WTC11 (cell line): ENCODE results near the gene CD3G. TPM values are rescaled to one million over a fixed set of nuclear protein-coding genes. Genes with fewer than 3 reads are reported as not detected.
A peak's percentile ranks its signal among the peaks of the same experiment; 100 is the strongest.

ENCODE experiments used
- ATF1 ChIP-seq: sonication (generic); formaldehyde crosslinking; IDR thresholded peaks from 2 replicates; pipeline ENCODE4 v1.8.1; 2023; ENCODE audit warnings: mild to moderate bottlenecking, moderate library complexity, missing genetic modification reagents
- CREB1 ChIP-seq: sonication (generic); formaldehyde crosslinking; IDR thresholded peaks from 2 replicates; pipeline ENCODE4 v1.8.0; 2023; ENCODE audit warnings: mild to moderate bottlenecking, missing genetic modification reagents
- EMX1 ChIP-seq: fragments of 250-450 bp; sonication (Bioruptor Pico); IDR thresholded peaks from 2 replicates; pipeline ENCODE4 v1.8.0; 2021; ENCODE audit warnings: mild to moderate bottlenecking
- FOXK1 ChIP-seq: sonication (generic); formaldehyde crosslinking; IDR thresholded peaks from 2 replicates; pipeline ENCODE4 v1.8.0; 2022; ENCODE audit warnings: mild to moderate bottlenecking, moderate library complexity, missing genetic modification reagents
- FOXP1 ChIP-seq: sonication (generic); formaldehyde crosslinking; IDR thresholded peaks from 2 replicates; pipeline ENCODE4 v1.8.0; 2022; ENCODE audit warnings: missing genetic modification reagents, mild to moderate bottlenecking, moderate library complexity, borderline replicate concordance
- GABPB1 ChIP-seq: sonication (generic); formaldehyde crosslinking; IDR thresholded peaks from 2 replicates; pipeline ENCODE4 v1.8.1; 2023; ENCODE audit warnings: mild to moderate bottlenecking, missing genetic modification reagents
- GTF2I ChIP-seq: fragments of 250-450 bp; sonication (Bioruptor Pico); conservative IDR thresholded peaks from 2 replicates; pipeline ENCODE4 v1.4.0; 2021; ENCODE audit warnings: mild to moderate bottlenecking
- HMGA2 ChIP-seq: fragments of 250-450 bp; sonication (Bioruptor Pico); IDR thresholded peaks from 2 replicates; pipeline ENCODE4 v1.4.0; 2021; ENCODE audit warnings: mild to moderate bottlenecking, moderate library complexity
- MXD4 ChIP-seq: fragments of 250-450 bp; sonication (Bioruptor Pico); IDR thresholded peaks from 2 replicates; pipeline ENCODE4 v1.8.0; 2021; ENCODE audit warnings: mild to moderate bottlenecking, moderate library complexity, borderline replicate concordance
- MYBL2 ChIP-seq: sonication (generic); formaldehyde crosslinking; IDR thresholded peaks from 2 replicates; pipeline ENCODE4 v1.8.1; 2023; ENCODE audit warnings: mild to moderate bottlenecking, moderate library complexity, missing genetic modification reagents
- NR1H2 ChIP-seq: sonication (generic); formaldehyde crosslinking; IDR thresholded peaks from 2 replicates; pipeline ENCODE4 v1.9.0; 2021; ENCODE audit warnings: mild to moderate bottlenecking, moderate library complexity, missing genetic modification reagents
- RORB ChIP-seq: fragments of 250-450 bp; sonication (Bioruptor Pico); IDR thresholded peaks from 2 replicates; pipeline ENCODE4 v1.9.0; 2021; ENCODE audit warnings: mild to moderate bottlenecking
- SMAD3 ChIP-seq: sonication (generic); formaldehyde crosslinking; IDR thresholded peaks from 2 replicates; pipeline ENCODE4 v1.8.0; 2022; ENCODE audit warnings: missing genetic modification reagents, mild to moderate bottlenecking, borderline replicate concordance
- SMAD4 ChIP-seq: sonication (generic); formaldehyde crosslinking; IDR thresholded peaks from 2 replicates; pipeline ENCODE4 v1.8.0; 2022; ENCODE audit warnings: mild to moderate bottlenecking, missing genetic modification reagents
- SOX15 ChIP-seq: fragments of 250-450 bp; sonication (Bioruptor Pico); IDR thresholded peaks from 2 replicates; pipeline ENCODE4 v1.9.0; 2021; ENCODE audit warnings: mild to moderate bottlenecking
- SP1 ChIP-seq: sonication (generic); formaldehyde crosslinking; conservative IDR thresholded peaks from 2 replicates; pipeline ENCODE4 v1.8.1; 2022; ENCODE audit warnings: missing genetic modification reagents
- ZBTB21 ChIP-seq: sonication (generic); formaldehyde crosslinking; IDR thresholded peaks from 2 replicates; pipeline ENCODE4 v1.8.1; 2023; ENCODE audit warnings: mild to moderate bottlenecking, missing genetic modification reagents, borderline replicate concordance
- ZNF121 ChIP-seq: sonication (generic); formaldehyde crosslinking; IDR thresholded peaks from 2 replicates; pipeline ENCODE4 v1.8.0; 2023; ENCODE audit warnings: missing genetic modification reagents
- ZNF138 ChIP-seq: sonication (generic); formaldehyde crosslinking; conservative IDR thresholded peaks from 2 replicates; pipeline ENCODE4 v1.8.1; 2022; ENCODE audit warnings: mild to moderate bottlenecking, moderate library complexity, missing genetic modification reagents
- ZNF232 ChIP-seq: sonication (generic); formaldehyde crosslinking; IDR thresholded peaks from 2 replicates; pipeline ENCODE4 v1.8.0; 2022; ENCODE audit warnings: mild to moderate bottlenecking, missing genetic modification reagents
- ZNF416 ChIP-seq: fragments of 250-450 bp; sonication (Bioruptor Pico); IDR thresholded peaks from 2 replicates; pipeline ENCODE4 v1.9.0; 2021; ENCODE audit warnings: mild to moderate bottlenecking, inconsistent platforms
- total RNA-seq: library from RNA; stranded (reverse); gene quantifications from 3 replicates; pipeline ENCODE4 v1.2.3, GENCODE V29; 2021
- TF ChIP-seq, protein P1 (sequence below): sonication (generic); formaldehyde crosslinking; IDR thresholded peaks from 2 replicates; pipeline ENCODE4 v1.8.1; 2022; ENCODE audit warnings: mild to moderate bottlenecking, moderate library complexity, missing genetic modification reagents
- TF ChIP-seq, protein P2 (sequence below): sonication (generic); formaldehyde crosslinking; IDR thresholded peaks from 2 replicates; pipeline ENCODE4 v1.8.1; 2023; ENCODE audit warnings: mild to moderate bottlenecking, missing genetic modification reagents, moderate library complexity
- TF ChIP-seq, protein P3 (sequence below): fragments of 250-450 bp; sonication (Bioruptor Pico); IDR thresholded peaks from 2 replicates; pipeline ENCODE4 v1.8.0; 2021; ENCODE audit warnings: mild to moderate bottlenecking
- TF ChIP-seq, protein P4 (sequence below): sonication (generic); formaldehyde crosslinking; IDR thresholded peaks from 2 replicates; pipeline ENCODE4 v1.8.1; 2022; ENCODE audit warnings: missing genetic modification reagents, borderline replicate concordance
- TF ChIP-seq, protein P5 (sequence below): sonication (generic); formaldehyde crosslinking; IDR thresholded peaks from 2 replicates; pipeline ENCODE4 v1.8.0; 2023; ENCODE audit warnings: missing genetic modification reagents, mild to moderate bottlenecking, borderline replicate concordance
- TF ChIP-seq, protein P6 (sequence below): sonication (generic); formaldehyde crosslinking; IDR thresholded peaks from 2 replicates; pipeline ENCODE4 v1.8.0; 2022; ENCODE audit warnings: mild to moderate bottlenecking, missing genetic modification reagents
- TF ChIP-seq, protein P7 (sequence below): sonication (generic); formaldehyde crosslinking; IDR thresholded peaks from 2 replicates; pipeline ENCODE4 v1.8.0; 2023; ENCODE audit warnings: missing genetic modification reagents
- TF ChIP-seq, protein P8 (sequence below): sonication (generic); formaldehyde crosslinking; IDR thresholded peaks from 2 replicates; pipeline ENCODE4 v1.8.1; 2022; ENCODE audit warnings: low read depth, missing genetic modification reagents, borderline replicate concordance

CD3G gene
- total RNA-seq, 1 experiment from 2014 or later = 0.20 TPM

DNA sequence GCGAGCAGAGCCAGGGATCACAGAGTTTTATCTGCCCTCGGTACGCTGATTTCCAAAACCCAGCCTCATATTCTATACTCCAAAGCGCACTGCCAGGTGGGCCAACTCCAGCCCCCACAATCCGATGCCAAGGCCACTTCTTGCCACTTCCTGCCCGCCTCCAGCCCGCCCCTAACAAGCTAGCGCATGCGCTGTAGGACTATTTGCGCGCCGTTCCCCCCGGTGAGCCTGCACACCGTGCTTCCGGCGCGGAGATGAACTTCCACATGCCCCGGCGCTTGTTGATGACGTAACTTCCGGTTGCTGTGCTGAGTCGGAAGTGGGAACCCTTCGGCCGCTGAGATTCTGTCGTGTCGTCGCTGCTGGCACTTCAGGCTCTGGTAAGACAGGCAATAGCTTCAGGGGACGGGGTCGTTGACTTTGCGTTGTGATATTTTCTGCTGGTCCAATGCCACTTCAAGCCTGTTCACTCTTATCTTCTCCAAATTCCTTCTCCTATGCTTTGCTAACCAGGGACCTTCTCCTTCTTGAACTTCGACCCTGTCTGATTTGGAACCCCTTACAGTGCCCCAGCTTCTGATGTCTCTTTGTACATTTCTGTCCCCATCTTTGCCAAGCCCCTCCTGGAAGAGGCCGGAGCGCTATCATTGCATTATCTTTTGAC lies 15.3 kb downstream of the CD3G start, which contains the start of gene UBE4A (continued):
- peak; percentile 59 for TF ChIP-seq SP1
- no peak for TF ChIP-seq EMX1 (CRISPR knock-in tag)
- TF ChIP-seq ZNF138 (CRISPR knock-in tag) = no peak
- TF ChIP-seq, protein P1, sequence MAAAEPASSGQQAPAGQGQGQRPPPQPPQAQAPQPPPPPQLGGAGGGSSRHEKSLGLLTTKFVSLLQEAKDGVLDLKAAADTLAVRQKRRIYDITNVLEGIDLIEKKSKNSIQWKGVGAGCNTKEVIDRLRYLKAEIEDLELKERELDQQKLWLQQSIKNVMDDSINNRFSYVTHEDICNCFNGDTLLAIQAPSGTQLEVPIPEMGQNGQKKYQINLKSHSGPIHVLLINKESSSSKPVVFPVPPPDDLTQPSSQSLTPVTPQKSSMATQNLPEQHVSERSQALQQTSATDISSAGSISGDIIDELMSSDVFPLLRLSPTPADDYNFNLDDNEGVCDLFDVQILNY (CRISPR knock-in tag) = 0 out of 2 replicates have a peak, but pooled peaks have one; percentile 55
- no peak for TF ChIP-seq RORB
- no peak for TF ChIP-seq ZBTB21 (CRISPR knock-in tag)
- TF ChIP-seq ATF1 (CRISPR knock-in tag) = peak; percentile 86; the same call in 1 of the 2 replicates
- TF ChIP-seq FOXP1 (CRISPR knock-in tag) = no peak
- TF ChIP-seq, protein P2, sequence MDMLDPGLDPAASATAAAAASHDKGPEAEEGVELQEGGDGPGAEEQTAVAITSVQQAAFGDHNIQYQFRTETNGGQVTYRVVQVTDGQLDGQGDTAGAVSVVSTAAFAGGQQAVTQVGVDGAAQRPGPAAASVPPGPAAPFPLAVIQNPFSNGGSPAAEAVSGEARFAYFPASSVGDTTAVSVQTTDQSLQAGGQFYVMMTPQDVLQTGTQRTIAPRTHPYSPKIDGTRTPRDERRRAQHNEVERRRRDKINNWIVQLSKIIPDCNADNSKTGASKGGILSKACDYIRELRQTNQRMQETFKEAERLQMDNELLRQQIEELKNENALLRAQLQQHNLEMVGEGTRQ (CRISPR knock-in tag) = 0 out of 2 replicates have a peak, but pooled peaks have one; percentile 47
- no peak for TF ChIP-seq MYBL2 (CRISPR knock-in tag)
- TF ChIP-seq FOXK1 (CRISPR knock-in tag) = peak; percentile 94
- TF ChIP-seq, protein P3, sequence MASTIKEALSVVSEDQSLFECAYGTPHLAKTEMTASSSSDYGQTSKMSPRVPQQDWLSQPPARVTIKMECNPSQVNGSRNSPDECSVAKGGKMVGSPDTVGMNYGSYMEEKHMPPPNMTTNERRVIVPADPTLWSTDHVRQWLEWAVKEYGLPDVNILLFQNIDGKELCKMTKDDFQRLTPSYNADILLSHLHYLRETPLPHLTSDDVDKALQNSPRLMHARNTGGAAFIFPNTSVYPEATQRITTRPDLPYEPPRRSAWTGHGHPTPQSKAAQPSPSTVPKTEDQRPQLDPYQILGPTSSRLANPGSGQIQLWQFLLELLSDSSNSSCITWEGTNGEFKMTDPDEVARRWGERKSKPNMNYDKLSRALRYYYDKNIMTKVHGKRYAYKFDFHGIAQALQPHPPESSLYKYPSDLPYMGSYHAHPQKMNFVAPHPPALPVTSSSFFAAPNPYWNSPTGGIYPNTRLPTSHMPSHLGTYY (CRISPR knock-in tag) = no peak
- TF ChIP-seq HMGA2 = no peak
- TF ChIP-seq, protein P4, sequence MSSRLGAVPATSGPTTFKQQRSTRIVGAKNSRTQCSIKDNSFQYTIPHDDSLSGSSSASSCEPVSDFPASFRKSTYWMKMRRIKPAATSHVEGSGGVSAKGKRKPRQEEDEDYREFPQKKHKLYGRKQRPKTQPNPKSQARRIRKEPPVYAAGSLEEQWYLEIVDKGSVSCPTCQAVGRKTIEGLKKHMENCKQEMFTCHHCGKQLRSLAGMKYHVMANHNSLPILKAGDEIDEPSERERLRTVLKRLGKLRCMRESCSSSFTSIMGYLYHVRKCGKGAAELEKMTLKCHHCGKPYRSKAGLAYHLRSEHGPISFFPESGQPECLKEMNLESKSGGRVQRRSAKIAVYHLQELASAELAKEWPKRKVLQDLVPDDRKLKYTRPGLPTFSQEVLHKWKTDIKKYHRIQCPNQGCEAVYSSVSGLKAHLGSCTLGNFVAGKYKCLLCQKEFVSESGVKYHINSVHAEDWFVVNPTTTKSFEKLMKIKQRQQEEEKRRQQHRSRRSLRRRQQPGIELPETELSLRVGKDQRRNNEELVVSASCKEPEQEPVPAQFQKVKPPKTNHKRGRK (CRISPR knock-in tag) = no peak
- peak; percentile 87 for TF ChIP-seq GABPB1 (CRISPR knock-in tag)
- no peak for TF ChIP-seq ZNF121 (CRISPR knock-in tag)
- TF ChIP-seq, protein P5, sequence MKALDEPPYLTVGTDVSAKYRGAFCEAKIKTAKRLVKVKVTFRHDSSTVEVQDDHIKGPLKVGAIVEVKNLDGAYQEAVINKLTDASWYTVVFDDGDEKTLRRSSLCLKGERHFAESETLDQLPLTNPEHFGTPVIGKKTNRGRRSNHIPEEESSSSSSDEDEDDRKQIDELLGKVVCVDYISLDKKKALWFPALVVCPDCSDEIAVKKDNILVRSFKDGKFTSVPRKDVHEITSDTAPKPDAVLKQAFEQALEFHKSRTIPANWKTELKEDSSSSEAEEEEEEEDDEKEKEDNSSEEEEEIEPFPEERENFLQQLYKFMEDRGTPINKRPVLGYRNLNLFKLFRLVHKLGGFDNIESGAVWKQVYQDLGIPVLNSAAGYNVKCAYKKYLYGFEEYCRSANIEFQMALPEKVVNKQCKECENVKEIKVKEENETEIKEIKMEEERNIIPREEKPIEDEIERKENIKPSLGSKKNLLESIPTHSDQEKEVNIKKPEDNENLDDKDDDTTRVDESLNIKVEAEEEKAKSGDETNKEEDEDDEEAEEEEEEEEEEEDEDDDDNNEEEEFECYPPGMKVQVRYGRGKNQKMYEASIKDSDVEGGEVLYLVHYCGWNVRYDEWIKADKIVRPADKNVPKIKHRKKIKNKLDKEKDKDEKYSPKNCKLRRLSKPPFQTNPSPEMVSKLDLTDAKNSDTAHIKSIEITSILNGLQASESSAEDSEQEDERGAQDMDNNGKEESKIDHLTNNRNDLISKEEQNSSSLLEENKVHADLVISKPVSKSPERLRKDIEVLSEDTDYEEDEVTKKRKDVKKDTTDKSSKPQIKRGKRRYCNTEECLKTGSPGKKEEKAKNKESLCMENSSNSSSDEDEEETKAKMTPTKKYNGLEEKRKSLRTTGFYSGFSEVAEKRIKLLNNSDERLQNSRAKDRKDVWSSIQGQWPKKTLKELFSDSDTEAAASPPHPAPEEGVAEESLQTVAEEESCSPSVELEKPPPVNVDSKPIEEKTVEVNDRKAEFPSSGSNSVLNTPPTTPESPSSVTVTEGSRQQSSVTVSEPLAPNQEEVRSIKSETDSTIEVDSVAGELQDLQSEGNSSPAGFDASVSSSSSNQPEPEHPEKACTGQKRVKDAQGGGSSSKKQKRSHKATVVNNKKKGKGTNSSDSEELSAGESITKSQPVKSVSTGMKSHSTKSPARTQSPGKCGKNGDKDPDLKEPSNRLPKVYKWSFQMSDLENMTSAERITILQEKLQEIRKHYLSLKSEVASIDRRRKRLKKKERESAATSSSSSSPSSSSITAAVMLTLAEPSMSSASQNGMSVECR (CRISPR knock-in tag) = no peak
- TF ChIP-seq, protein P6, sequence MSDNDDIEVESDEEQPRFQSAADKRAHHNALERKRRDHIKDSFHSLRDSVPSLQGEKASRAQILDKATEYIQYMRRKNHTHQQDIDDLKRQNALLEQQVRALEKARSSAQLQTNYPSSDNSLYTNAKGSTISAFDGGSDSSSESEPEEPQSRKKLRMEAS = peak; percentile 38; the same call in 1 of the 2 replicates
- TF ChIP-seq CREB1 (CRISPR knock-in tag) = peak; percentile 91
- TF ChIP-seq SMAD4 (CRISPR knock-in tag) = no peak
- TF ChIP-seq, protein P7, sequence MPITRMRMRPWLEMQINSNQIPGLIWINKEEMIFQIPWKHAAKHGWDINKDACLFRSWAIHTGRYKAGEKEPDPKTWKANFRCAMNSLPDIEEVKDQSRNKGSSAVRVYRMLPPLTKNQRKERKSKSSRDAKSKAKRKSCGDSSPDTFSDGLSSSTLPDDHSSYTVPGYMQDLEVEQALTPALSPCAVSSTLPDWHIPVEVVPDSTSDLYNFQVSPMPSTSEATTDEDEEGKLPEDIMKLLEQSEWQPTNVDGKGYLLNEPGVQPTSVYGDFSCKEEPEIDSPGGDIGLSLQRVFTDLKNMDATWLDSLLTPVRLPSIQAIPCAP (CRISPR knock-in tag) = no peak
- TF ChIP-seq MXD4 (CRISPR knock-in tag) = no peak
- TF ChIP-seq, protein P8, sequence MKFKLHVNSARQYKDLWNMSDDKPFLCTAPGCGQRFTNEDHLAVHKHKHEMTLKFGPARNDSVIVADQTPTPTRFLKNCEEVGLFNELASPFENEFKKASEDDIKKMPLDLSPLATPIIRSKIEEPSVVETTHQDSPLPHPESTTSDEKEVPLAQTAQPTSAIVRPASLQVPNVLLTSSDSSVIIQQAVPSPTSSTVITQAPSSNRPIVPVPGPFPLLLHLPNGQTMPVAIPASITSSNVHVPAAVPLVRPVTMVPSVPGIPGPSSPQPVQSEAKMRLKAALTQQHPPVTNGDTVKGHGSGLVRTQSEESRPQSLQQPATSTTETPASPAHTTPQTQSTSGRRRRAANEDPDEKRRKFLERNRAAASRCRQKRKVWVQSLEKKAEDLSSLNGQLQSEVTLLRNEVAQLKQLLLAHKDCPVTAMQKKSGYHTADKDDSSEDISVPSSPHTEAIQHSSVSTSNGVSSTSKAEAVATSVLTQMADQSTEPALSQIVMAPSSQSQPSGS (CRISPR knock-in tag) = no peak
- TF ChIP-seq NR1H2 (CRISPR knock-in tag) = no peak
- TF ChIP-seq ZNF232 (CRISPR knock-in tag) = peak; percentile 50; the same call in 1 of the 2 replicates
- peak; percentile 13; the same call in 1 of the 2 replicates for TF ChIP-seq SMAD3
- no peak for TF ChIP-seq GTF2I
- TF ChIP-seq ZNF416 = no peak
- TF ChIP-seq SOX15 (CRISPR knock-in tag) = no peak
